Astrocyte of the spinal cord (primary cell): ENCODE measurements around the gene TRAPPC10.

Experiments
- DNase-seq: peaks from one replicate; pipeline ENCODE4 v3.0.0; 2011; ENCODE audit warnings: low read depth, low spot score
- H3K4me3 ChIP-seq: 2 replicates; pipeline ENCODE4 v1.5.1; 2011; ENCODE audit warnings: low read depth, mild to moderate bottlenecking, low read length, moderate library complexity
- in situ Hi-C: cut with HindIII; loops from 2 replicates; pipeline ENCODE4 v1.10.0; 2017; ENCODE audit warnings: low sequenced_read_pairs
- TF ChIP-seq, protein P1 (sequence below): IDR thresholded peaks from 2 replicates; pipeline ENCODE4 v1.5.1; 2012; ENCODE audit warnings: low read depth, mild to moderate bottlenecking, low read length, inconsistent platforms

Gene TRAPPC10

DNA sequence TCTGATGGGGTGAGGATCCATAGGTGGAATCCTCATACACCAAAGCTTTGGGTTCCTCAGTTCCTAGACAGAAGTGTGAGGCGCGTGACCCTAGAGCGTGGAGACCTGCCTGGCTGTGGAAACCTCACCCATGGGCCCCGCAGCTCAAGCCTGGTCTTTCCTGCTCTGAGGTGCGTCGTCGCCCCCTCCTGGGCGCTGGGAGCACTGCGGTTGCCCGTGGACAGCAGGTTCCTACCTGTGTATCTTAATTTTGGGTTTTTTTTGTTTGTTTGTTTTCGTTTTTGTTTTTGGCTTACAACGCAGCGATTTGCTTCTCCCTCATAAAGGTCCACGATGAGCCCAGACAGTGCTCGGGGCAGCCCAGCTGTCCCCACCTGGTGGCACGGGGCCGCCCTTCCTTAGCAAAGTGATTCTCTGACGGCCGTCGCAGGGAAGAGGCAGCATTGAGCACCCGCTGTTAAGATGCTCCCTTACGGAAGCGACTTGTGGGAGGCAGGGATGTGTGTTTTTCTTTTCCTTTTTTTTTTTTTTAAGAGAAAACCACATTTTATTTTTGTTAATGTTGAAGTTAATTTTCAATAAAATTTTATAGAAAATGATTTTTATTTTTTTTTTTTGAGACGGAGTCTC, 36.5 kb upstream of the TRAPPC10 start:
- no peak overlapping the region for H3K4me3 ChIP-seq
- peak; percentile 58 for DNase-seq
- TF ChIP-seq, protein P1, sequence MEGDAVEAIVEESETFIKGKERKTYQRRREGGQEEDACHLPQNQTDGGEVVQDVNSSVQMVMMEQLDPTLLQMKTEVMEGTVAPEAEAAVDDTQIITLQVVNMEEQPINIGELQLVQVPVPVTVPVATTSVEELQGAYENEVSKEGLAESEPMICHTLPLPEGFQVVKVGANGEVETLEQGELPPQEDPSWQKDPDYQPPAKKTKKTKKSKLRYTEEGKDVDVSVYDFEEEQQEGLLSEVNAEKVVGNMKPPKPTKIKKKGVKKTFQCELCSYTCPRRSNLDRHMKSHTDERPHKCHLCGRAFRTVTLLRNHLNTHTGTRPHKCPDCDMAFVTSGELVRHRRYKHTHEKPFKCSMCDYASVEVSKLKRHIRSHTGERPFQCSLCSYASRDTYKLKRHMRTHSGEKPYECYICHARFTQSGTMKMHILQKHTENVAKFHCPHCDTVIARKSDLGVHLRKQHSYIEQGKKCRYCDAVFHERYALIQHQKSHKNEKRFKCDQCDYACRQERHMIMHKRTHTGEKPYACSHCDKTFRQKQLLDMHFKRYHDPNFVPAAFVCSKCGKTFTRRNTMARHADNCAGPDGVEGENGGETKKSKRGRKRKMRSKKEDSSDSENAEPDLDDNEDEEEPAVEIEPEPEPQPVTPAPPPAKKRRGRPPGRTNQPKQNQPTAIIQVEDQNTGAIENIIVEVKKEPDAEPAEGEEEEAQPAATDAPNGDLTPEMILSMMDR = peak; percentile 98
- in situ Hi-C loops = no loop called here

DNA sequence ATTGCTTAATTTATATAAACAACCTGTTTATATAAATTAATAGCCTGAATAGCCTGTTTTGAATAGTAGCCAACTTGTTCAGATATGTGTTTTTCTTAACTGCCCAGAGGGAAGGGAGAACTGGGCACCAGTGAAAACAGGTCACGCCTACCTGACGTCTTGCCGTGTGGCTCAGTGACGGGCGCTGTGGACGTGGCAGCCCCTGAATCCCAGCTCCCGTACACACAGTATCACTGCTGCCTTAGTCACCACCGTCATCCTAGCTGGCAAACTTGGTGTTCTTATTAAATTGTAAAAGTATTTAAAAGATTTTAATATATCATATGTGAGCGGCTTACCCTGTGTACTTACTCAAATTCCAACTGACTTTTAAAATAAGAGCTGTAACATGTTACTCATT, 35.4 kb upstream of the TRAPPC10 start:
- H3K4me3 ChIP-seq = no peak overlapping the region
- in situ Hi-C loops = no loop called here
- no peak for DNase-seq
- TF ChIP-seq, protein P1 = no peak

DNA sequence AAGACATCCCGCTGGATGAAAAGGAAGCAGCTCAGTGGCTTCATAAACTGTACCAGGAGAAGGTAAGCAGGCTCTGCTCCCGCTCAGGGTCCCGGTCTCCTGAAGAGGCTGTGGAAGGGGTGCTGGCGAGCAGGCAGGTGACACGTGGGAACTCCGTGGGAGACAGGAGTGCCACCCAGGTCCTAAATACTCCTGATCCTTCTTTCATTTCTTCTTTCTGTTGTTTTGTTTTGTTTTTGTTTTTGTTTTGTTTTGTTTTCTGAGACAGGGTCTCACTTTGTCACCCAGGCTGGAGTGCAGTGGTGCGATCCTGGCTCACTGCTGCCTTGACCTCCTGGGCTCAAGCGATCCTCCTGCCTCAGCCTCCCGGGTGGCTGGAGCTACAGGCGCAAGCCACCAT, 34.0 kb upstream of the TRAPPC10 start:
- no peak overlapping the region for H3K4me3 ChIP-seq
- DNase-seq = no peak
- in situ Hi-C loops = no loop called here
- TF ChIP-seq, protein P1 = no peak

DNA sequence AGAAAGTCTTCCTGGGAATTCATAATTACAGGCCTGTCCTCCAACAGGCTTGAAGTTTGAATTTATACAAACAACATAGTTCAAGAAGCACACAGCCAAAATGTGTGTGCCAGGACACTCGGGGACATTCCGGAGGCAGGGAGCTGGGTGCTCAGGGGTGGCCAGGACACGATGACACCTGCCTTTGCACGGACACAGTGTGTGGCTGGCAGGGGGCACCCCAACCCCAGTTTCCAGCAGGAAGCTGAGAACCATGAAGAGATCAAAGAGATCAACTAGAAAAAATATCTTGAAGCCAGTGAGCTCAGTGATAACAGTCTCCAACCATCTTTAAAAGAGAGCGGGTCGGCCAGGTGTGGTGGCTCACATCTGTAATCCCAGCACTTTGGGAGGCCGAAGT, 32.5 kb upstream of the TRAPPC10 start:
- DNase-seq = no peak
- in situ Hi-C loops = no loop called here
- TF ChIP-seq, protein P1 = no peak
- no peak overlapping the region for H3K4me3 ChIP-seq

DNA sequence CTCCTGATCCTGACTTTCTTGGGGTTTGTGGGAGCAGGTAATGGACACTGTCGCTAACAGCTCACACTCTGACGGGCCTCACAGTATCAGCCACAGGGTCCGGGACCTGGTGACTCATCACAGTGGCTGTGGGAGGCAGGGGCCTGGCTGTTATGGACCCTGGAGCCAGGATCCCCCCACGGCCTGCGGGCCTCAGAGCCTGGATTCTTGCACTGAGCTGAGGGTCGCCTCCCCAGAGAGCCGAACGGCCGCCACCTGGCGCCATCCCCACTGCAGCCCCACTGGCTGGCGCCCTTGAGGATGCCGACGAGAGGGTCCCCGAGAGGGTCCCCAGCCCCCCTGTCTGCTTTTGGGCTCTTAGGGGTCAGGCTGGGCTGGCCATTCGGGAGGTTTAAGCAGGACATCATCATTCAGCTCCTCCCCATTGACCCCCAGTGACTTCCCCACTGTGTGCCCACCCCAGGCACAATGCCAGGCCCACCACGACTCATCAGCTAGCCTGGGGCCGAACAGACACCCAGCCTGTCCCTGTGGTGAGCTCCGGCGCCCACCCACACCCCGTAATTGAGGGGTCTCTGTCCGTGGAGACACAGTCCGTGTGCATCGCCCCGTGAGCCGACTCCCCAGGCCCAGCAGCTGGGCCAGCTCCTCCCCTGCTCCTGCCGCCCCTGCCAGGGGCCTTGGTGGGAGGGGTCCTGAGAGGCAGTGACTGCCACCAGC, 30.8 kb upstream of the TRAPPC10 start:
- no peak overlapping the region for H3K4me3 ChIP-seq
- TF ChIP-seq, protein P1 = no peak
- no peak for DNase-seq
- in situ Hi-C loops = no loop called here

DNA sequence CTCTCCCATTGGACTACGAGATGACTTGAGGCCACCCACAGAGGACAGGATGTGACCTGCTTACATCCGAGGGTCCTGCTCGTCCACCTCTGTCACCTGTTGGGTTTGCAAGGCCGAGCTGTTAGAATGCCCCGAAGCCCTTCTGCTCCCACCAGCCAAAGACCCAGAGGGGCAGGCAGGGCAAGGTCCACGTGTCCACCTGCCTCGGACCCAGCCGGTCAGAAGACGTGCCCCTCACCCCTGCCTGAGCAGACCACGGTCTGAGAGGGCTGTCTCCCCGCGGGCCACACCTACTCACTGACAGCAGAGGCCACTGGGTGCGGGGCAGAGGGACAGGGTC, 30.3 kb upstream of the TRAPPC10 start:
- in situ Hi-C loops = no loop called here
- H3K4me3 ChIP-seq = no peak overlapping the region
- TF ChIP-seq, protein P1 = no peak
- no peak for DNase-seq
